SK-N-MC (cell line): ENCODE measurements around the gene TEF.

Experiments
- EZH2 ChIP-seq: fragments of 200-600 bp; sonication (generic); IDR thresholded peaks from one replicate; pipeline ENCODE4 v1.6.1; 2017; ENCODE audit warnings: antibody characterized with exemption
- FOXP2 ChIP-seq: optimal IDR thresholded peaks from 2 replicates; pipeline ENCODE3; 2011; ENCODE audit warnings: mild to moderate bottlenecking, moderate library complexity; ENCODE audit not compliant: insufficient read depth; ENCODE audit errors: extremely low read length, control extremely low read depth
- POLR2AphosphoS5 ChIP-seq: IDR thresholded peaks from 2 replicates; pipeline ENCODE4 v1.6.1; 2012; ENCODE audit warnings: mild to moderate bottlenecking, low read depth, low read length, borderline replicate concordance

GRCh38 chr22:41411021-41411851, 29.5 kb downstream of the TEF start:
- no peak for TF ChIP-seq EZH2
- TF ChIP-seq POLR2AphosphoS5, result no peak
- TF ChIP-seq FOXP2, result no peak
